GM12865 (cell line): ENCODE data around the gene CNEP1R1.

ENCODE experiments used
- DNase-seq: peaks from one replicate; pipeline ENCODE4 v3.0.0; 2010; ENCODE audit warnings: low read depth
- H3K4me3 ChIP-seq: 2 replicates; pipeline ENCODE4 v1.5.1; 2011; ENCODE audit warnings: mild to moderate bottlenecking, low read depth, low read length, control low read depth
- TF ChIP-seq, protein P1 (sequence below): IDR thresholded peaks from 2 replicates; pipeline ENCODE4 v1.5.1; 2011; ENCODE audit warnings: low read length, control low read depth, low read depth, inconsistent platforms; ENCODE audit not compliant: insufficient read depth; ENCODE audit errors: missing control alignments

CNEP1R1 gene

DNA sequence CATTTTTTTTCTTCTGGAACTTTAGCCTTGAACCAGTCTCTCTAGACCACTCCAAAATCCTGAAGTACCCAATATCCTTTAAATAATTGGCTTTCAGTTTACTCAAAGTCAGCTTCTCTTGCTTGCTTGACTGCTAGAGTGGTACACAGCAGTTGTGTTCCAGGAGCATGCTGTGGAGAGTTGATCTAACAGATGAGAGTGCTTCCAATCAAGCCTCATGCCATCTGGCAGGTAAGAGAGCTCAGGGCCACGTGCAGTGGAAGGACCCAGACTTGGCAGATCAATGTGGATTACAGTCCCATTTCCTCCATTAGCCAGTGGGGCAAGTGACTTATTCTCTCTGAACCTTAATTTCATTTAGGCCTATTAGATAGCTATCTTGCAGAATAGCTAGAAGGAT is 15.7 kb downstream of the CNEP1R1 start:
- TF ChIP-seq, protein P1, sequence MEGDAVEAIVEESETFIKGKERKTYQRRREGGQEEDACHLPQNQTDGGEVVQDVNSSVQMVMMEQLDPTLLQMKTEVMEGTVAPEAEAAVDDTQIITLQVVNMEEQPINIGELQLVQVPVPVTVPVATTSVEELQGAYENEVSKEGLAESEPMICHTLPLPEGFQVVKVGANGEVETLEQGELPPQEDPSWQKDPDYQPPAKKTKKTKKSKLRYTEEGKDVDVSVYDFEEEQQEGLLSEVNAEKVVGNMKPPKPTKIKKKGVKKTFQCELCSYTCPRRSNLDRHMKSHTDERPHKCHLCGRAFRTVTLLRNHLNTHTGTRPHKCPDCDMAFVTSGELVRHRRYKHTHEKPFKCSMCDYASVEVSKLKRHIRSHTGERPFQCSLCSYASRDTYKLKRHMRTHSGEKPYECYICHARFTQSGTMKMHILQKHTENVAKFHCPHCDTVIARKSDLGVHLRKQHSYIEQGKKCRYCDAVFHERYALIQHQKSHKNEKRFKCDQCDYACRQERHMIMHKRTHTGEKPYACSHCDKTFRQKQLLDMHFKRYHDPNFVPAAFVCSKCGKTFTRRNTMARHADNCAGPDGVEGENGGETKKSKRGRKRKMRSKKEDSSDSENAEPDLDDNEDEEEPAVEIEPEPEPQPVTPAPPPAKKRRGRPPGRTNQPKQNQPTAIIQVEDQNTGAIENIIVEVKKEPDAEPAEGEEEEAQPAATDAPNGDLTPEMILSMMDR: no peak
- no peak for DNase-seq
- H3K4me3 ChIP-seq: no peak overlapping the region

DNA sequence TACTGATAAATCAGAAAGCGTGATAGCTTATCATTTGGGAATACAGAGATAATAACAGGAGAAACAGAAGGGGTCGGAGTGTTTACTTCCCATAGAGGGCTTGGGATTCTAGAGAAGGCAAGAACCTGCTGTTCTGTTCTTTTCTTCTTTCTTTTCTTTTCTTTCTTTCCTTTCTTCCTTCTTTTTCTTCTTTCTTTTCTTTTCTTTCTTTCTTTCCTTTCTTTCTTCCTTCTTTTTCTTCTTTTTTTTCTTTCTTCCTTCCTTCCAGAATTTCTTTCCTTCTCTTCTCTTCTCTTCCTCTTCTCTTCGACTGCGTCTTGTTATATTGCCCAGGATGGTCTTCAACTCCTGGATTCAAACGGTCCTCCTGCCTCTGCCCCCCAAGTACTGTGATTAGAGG is 18.3 kb downstream of the CNEP1R1 start:
- H3K4me3 ChIP-seq: no peak overlapping the region
- TF ChIP-seq, protein P1: no peak
- no peak for DNase-seq

DNA sequence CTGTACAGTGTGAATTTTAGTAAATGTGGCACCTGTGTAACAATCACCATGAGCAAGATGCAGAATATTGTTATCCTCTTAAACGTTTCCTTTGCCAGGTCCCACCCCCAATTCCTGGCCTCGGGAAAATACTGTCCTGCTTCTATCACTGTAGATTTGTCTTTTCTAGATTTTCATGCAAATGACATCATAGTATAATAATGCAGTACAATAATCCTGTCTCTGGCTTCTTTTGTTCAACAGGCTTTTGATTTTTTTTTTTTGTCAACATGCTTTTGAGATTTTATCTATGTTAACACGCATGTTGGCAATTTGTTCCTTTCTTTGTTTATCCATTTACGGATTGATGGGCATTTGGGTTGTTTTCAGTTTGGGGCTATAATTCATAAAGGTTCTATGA is 20.4 kb downstream of the CNEP1R1 start:
- no peak overlapping the region for H3K4me3 ChIP-seq
- TF ChIP-seq, protein P1: no peak
- no peak for DNase-seq

DNA sequence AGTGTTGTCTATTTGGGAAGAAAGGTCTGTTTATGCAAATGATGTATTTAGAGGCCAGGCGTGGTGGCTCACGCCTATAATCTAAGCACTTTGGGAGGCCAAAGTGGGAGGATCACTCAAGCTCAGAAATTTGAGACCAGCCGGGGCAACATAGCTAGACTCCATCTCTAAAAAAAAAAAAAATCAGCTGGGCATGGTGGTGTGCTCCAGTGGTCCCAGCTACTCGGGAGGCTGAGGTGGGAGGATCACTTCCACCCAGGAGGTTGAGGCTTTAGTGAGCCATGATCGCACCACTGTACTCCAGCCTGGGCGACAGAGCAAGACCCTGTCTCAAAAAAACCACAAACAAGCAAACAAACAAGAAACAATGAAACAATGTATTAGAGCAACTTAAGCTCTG is 21.8 kb downstream of the CNEP1R1 start:
- H3K4me3 ChIP-seq: no peak overlapping the region
- TF ChIP-seq, protein P1: no peak
- DNase-seq: no peak

DNA sequence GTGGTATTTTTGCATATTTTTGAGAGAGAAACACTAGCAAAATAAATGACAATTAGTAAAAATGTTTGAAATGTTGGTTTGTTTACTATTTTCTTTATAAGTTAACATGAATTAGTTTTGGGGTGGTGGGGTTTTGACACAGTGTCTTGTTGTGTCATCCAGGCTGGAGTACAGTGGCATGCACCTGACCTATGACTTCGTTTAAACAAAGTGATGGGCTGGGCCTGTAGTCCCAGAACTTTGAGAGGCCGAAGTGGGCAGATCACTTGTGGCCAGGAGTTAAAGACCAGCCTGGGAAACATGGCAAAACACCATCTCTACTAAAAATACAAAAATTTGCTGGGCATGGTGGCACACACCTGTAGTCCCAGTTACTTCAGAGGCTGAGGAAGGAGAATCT is 22.8 kb downstream of the CNEP1R1 start:
- DNase-seq: no peak
- no peak overlapping the region for H3K4me3 ChIP-seq
- TF ChIP-seq, protein P1: no peak

DNA sequence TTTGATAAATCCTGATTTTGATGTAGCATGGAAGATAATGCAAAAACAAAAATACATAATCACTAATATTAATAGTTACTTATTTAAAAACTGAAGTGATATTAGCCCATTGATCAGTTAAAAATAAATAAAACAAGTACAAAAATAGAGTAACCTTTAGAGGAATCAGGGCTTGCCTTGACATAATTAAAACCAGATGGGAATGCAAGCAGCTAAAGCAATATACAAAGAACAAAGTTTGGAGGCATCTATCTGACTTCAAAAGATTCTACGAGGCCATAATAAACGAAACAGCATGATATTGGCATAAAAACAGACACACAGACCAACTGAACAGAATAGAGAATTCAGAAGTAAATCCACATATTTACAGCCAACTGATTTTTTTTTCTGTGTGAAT is 25.8 kb downstream of the CNEP1R1 start:
- no peak for DNase-seq
- no peak overlapping the region for H3K4me3 ChIP-seq
- TF ChIP-seq, protein P1: no peak

DNA sequence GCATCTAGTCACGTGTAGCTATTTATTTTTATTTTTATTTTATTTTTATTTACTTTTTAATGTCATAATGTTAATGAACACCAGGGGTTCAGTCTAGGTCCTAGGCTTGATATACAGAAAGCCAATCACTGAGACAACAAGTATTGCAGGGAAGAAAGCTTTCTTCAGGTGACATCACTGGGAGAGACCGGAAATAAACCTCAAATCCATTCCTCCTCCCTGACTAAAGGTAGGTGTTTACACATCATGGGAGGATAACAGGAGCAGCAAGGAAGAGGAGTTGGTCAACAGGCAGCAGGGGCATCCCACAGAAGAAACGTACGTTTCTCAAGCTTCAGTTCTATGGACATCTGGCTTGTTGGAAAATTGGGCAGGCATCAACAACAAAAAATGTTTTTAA is 31.2 kb downstream of the CNEP1R1 start:
- no peak overlapping the region for H3K4me3 ChIP-seq
- TF ChIP-seq, protein P1: no peak
- DNase-seq: no peak
